Tibial artery (tissue), 4 donors: Measurements from ENCODE around the gene SCFD2.

Experiments used
- DNase-seq, 2 donors: peaks; one replicate each; pipeline ENCODE4 v3.0.0-alpha.2; 2019
- H3K27ac ChIP-seq, 2 donors: fragments of 200-600 bp; sonication (generic) in 1 of 2; 1 replicate in 1 of 2; 2 replicates in 1 of 2; pipeline ENCODE4 v1.5.1; 2018 to 2019; ENCODE audit warnings: mild to moderate bottlenecking in 1 of 2
- H3K27me3 ChIP-seq, 2 donors: fragments of 200-600 bp; sonication (generic) in 1 of 2; one replicate each; pipeline versions ENCODE4 v1.5.1 to v1.6.0; 2016 to 2019
- H3K36me3 ChIP-seq, 3 donors: fragments of 200-600 bp; sonication (generic) in 2 of 3; one replicate each; pipeline ENCODE4 v1.5.1; 2016 to 2019; ENCODE audit warnings: mild to moderate bottlenecking in 2 of 3
- H3K4me1 ChIP-seq, 4 donors: fragments of 200-600 bp; sonication (generic) in 2 of 4; 1 replicate in 3 of 4; 2 replicates in 1 of 4; pipeline ENCODE4 v1.5.1; 2016 to 2019
- H3K4me3 ChIP-seq, 2 donors: fragments of 200-600 bp; sonication (generic) in 1 of 2; 1 replicate in 1 of 2; 2 replicates in 1 of 2; pipeline ENCODE4 v1.5.1; 2018 to 2019; ENCODE audit warnings: mild to moderate bottlenecking in 2 of 2
- H3K9me3 ChIP-seq, 3 donors: fragments of 200-600 bp; sonication (generic) in 1 of 3; one replicate each; pipeline ENCODE4 v1.5.1; 2016 to 2019
- CTCF ChIP-seq, 2 experiments: fragments of 200-600 bp in 1 of 2; fragments of 450-650 bp in 1 of 2; IDR thresholded peaks; one replicate each; pipeline ENCODE4 v1.5.1; 2017 to 2019; ENCODE audit warnings: antibody characterized with exemption in 2 of 2, mild to moderate bottlenecking in 1 of 2, moderate library complexity in 1 of 2
- intact Hi-C: fragments of 100-400 bp; cut with DNase I; formaldehyde crosslinking; loops from one replicate; pipeline ENCODE4 v1.15.0; 2023; ENCODE audit warnings: low total_unique reads

The SCFD2 gene

DNA sequence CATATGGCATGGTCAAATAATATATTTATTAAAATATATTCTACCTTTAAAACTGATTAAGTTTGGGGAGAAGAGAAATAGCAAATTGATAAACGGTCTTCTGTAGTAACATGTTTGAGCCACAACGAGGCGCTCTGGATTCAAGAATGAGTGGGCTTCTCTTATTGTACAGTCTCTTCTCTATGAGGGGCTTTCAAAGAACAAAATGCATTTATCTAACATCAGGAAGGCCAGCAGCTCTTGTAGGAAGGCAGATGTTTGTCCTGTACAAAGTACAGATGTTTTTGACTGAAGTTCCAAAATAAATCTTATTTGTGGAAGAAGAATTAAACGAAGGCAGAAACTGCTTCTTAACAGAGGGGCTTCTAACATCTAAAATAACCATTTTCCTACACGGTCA, 350.2 kb downstream of the SCFD2 start:
- no peak overlapping the region for H3K27ac ChIP-seq
- H3K4me3 ChIP-seq = no peak overlapping the region
- intact Hi-C loops = loop anchor here (10.0 kb wide), 1 partner anchor 1219 kb away; no protein-coding TSS in a partner anchor
- H3K4me1 ChIP-seq = peaks cover 0 to 37% (median 11%) of the 10 kb centered on the region in 4 donors
- no peaks in the 10 kb centered on the region for H3K27me3 ChIP-seq
- TF ChIP-seq CTCF (IDR thresholded peaks at IDR 0.05) = peak; percentile 53 to 64
- peak in 1 of 2 donors; percentile 33 for DNase-seq
- no peaks in the 10 kb centered on the region for H3K36me3 ChIP-seq
- H3K9me3 ChIP-seq = no peaks in the 10 kb centered on the region

DNA sequence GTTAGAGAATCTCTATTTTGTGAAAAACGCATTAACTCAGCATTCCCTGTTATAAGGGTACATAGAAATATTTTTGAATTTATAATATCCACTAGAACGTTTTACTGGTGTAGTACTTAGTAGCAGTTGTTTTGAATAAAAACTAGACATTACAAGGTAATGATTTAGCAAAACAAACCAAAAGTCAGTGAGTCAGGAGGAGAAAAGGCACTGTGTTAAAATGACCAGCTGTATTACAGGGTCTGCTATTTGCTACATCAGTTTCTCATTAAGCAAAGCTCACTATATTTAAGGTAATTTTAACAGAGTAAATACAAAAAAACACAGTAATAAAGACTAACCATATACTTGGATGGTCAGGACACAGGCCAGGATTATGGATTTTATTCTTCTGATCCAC, 351.0 kb downstream of the SCFD2 start:
- no peaks in the 10 kb centered on the region for H3K27me3 ChIP-seq

GRCh38 chr4:53013873-53014775, 351.7 kb downstream of the SCFD2 start:
- Histone ChIP-seq H3K27ac (no peak overlapping the region), H3K36me3 (no peaks in the 10 kb centered on the region), H3K4me1 (peaks cover 0 to 34% (median 0%) of the 10 kb centered on the region in 4 donors), H3K27me3 (no peaks in the 10 kb centered on the region), H3K9me3 (no peaks in the 10 kb centered on the region), H3K4me3 (no peak overlapping the region)
- intact Hi-C loops = loop anchor here (10.0 kb wide), 1 partner anchor 1221 kb away; no protein-coding TSS in a partner anchor
- TF ChIP-seq CTCF (IDR thresholded peaks at IDR 0.05) = no peak
- DNase-seq = no peak

More for the DNA sequence above, 351.0 kb downstream of the SCFD2 start:
- H3K4me1 ChIP-seq = peaks cover 0 to 37% (median 3%) of the 10 kb centered on the region in 4 donors
- no peak for TF ChIP-seq CTCF (IDR thresholded peaks at IDR 0.05)
- DNase-seq = no peak
- H3K27ac ChIP-seq = no peak overlapping the region
- no peak overlapping the region for H3K4me3 ChIP-seq
- no peaks in the 10 kb centered on the region for H3K9me3 ChIP-seq
- no peaks in the 10 kb centered on the region for H3K36me3 ChIP-seq
- intact Hi-C loops = loop anchor here (10.0 kb wide), 1 partner anchor 1220 kb away; no protein-coding TSS in a partner anchor

DNA sequence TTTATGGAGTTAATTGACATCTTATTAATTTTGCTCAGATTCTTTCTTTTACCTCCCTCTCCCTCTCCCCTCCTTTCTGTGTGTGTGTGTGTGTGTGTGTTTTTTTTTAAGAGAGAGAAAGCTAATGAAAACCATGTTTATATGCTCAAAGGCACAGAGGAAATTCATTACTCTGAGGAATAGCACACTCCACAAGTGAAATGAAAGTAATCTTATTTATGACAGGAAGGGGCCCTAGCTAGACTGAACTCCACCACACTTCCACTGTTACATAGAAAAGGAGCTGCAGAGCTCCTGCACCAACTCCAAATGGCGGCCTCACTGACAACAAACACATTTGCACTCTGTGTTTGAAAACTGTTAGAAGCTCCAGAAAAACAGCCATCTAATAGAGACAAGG, 353.1 kb downstream of the SCFD2 start:
- Histone ChIP-seq H3K9me3 (no peaks in the 10 kb centered on the region), H3K4me1 (peaks cover 0 to 34% (median 0%) of the 10 kb centered on the region in 4 donors), H3K36me3 (no peaks in the 10 kb centered on the region), H3K4me3 (no peak overlapping the region), H3K27me3 (no peaks in the 10 kb centered on the region), H3K27ac (peak overlapping the region in 1 of 2 donors; percentile 33)
- TF ChIP-seq CTCF (IDR thresholded peaks at IDR 0.05) = no peak
- intact Hi-C loops = loop anchor here (10.0 kb wide), 1 partner anchor 1222 kb away; no protein-coding TSS in a partner anchor
- no peak for DNase-seq

DNA sequence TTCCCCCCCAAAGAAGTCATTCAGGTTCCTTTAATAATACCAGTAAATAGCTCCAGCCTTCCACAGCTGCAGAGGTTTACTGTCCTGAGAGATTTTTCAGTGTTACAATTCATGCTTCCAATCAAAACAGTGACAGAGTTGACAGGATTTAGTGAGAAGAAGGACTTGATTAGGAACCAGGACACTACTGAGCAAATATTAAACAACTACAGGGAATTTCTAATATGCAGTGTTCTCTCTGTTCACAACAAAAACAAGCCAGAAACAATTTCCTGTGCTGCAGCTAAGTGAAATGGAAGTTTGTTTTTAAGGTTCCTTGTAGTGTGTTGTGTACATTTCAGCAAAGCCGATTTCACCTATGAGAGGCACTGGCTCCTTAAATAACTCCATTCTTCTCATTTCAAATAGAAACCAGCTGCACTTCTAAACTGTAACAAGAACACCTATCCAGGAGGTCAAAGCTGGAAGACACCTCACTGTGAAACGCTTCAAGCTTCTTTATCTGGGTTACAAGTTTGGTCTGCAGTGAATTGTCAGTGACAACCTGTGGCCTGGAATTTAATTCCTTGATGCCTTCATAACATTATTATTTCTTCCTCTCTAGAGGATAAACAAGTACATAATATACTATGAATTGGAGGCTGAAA, 354.5 kb downstream of the SCFD2 start:
- TF ChIP-seq CTCF (IDR thresholded peaks at IDR 0.05) = no peak
- Histone ChIP-seq H3K27me3 (no peaks in the 10 kb centered on the region), H3K4me1 (peaks cover 0 to 34% (median 0%) of the 10 kb centered on the region in 4 donors), H3K27ac (no peak overlapping the region), H3K9me3 (no peaks in the 10 kb centered on the region), H3K36me3 (no peaks in the 10 kb centered on the region), H3K4me3 (no peak overlapping the region)
- DNase-seq = no peak
- intact Hi-C loops = loop anchor here (10.0 kb wide), 1 partner anchor 1223 kb away; no protein-coding TSS in a partner anchor
